ENCODE measurements around the gene NPAS4. TPM values are rescaled to one million over a fixed set of nuclear protein-coding genes. Genes with fewer than 3 reads are reported as not detected.

NPAS4 gene
- polyA plus RNA-seq, 1 donor: 1.7 TPM

DNA sequence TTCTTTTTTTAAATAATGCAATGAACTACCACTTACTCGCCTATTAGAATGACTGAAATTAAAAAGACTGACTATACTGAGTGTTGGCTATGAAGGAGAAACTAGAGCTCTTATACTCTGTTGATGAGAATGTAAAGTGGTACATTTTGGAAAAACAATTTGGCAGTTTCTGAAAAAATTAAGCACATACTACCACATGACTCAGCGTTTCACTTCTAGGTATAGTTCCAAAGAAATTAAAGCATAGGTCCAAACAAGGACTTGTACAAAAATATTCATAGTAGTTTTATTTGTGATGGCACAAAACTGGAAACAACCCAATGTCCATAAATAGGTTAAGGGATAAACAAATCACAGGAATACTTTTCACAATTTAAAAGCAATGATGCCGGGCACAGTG is 26.9 kb upstream of the NPAS4 start:
- Histone ChIP-seq H3K9me3 (ENCODE audit: control insufficient read depth, low read depth, low read length) (no peaks in the 10 kb centered on the region), H3K4me1 (ENCODE audit: control insufficient read depth, insufficient read depth, low read length) (no peaks in the 10 kb centered on the region), H3K4me3 (ENCODE audit: low read length) (no peak overlapping the region), H3K36me3 (ENCODE audit: control insufficient read depth, insufficient read depth, low read length) (no peaks in the 10 kb centered on the region), H3K27me3 (ENCODE audit: control insufficient read depth, insufficient read depth, low read length) (peaks cover 2% of the 10 kb centered on the region), H3K27ac (ENCODE audit: low read length) (no peak overlapping the region)
- WGBS (ENCODE audit: insufficient coverage, low lambda C conversion rate): 100% methylated on average over 1 of the region's 3 CpGs
- DNase-seq: no peak

DNA sequence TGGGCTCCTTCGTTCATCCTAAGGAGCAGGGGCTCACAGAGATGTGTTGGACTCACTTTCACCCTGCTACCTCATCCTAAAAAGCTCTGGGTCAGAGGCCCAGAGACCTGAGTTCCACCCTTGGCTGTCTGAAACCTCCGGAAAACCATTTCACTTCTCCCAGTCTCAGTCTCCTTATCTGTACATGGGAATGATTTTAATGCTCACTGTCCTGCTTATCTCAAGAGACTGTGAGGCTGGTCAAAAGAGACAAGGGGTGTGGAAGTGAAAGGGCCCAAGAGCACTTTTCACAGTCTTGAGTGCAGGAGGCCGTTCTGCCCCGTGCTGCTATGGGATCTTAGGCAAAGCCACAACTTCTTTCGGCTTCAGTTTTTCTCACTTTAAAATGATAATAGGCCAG is 13.2 kb upstream of the NPAS4 start:
- no CpG with 5 or more reads among the region's 5 CpGs for WGBS (ENCODE audit: insufficient coverage, low lambda C conversion rate)
- H3K27me3 ChIP-seq (ENCODE audit: control insufficient read depth, insufficient read depth, low read length): peaks cover 38% of the 10 kb centered on the region
- no peak overlapping the region for H3K4me3 ChIP-seq (ENCODE audit: low read length)
- no peaks in the 10 kb centered on the region for H3K9me3 ChIP-seq (ENCODE audit: control insufficient read depth, low read depth, low read length)
- no peaks in the 10 kb centered on the region for H3K4me1 ChIP-seq (ENCODE audit: control insufficient read depth, insufficient read depth, low read length)
- no peak overlapping the region for H3K27ac ChIP-seq (ENCODE audit: low read length)
- no peak for DNase-seq
- no peaks in the 10 kb centered on the region for H3K36me3 ChIP-seq (ENCODE audit: control insufficient read depth, insufficient read depth, low read length)

DNA sequence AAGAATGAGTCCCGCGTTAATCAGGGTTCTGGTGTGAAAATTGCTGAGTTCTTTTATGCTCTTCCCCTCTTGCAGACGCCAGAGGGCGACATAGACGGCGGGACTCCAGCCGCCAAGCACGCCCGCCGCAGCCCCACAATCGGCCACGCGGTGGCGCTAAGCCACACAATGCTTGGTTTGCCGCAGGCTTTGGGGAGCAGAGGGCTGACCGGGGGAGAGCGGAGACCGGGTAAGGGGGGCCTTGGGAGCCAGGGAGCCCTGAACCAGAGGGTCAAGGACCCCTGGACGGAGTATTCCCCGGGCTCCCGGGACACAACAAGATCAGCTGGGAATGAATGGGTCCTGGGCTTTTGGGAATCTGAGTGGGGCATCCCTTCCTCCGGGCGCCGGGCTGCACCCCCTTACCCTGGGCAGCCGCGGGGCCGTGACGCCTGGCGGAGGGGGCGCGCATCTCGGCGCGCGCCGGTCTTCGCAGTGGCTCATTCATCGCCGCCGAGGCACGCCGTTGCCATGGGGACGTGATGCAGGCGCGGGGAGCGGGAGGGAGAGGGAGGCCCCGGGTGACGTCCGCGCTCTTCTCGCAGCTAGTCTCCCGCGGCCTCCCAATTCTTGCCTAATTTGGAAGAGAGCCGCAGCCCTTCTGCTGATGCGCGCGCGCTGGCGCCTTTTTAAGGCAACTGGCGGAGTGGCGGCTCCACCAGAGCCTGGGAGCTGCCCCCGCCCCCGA is 12.2 kb upstream of the NPAS4 start:
- Histone ChIP-seq H3K36me3 (ENCODE audit: control insufficient read depth, insufficient read depth, low read length) (no peaks in the 10 kb centered on the region), H3K27me3 (ENCODE audit: control insufficient read depth, insufficient read depth, low read length) (peaks cover 36% of the 10 kb centered on the region), H3K27ac (ENCODE audit: low read length) (peak overlapping the region; percentile 56), H3K4me1 (ENCODE audit: control insufficient read depth, insufficient read depth, low read length) (no peaks in the 10 kb centered on the region), H3K9me3 (ENCODE audit: control insufficient read depth, low read depth, low read length) (no peaks in the 10 kb centered on the region), H3K4me3 (ENCODE audit: low read length) (peak overlapping the region; percentile 34)
- DNase-seq: peak; percentile 69 to 77
- WGBS (ENCODE audit: insufficient coverage, low lambda C conversion rate): no CpG with 5 or more reads among the region's 63 CpGs

DNA sequence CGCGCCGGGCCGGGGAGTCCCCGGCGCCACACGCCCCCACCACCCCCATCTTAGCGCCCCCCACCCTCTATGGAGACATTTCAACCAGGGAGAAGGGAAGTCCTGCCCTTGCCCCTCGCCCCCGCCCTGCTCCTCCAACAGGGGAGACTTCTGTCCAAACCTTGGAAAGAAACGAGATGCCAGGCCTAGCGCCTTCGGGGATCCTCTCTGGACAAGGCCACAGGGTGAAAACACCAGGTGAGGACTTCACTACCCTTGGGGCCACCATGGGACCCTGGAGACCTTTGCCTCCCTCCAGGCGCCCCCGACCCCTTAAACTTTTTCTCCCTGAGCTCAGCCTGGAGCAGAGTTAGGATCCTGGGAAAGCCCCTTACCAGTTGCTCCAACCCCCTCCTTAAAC is 11.6 kb upstream of the NPAS4 start:
- Histone ChIP-seq H3K27ac (ENCODE audit: low read length) (peak overlapping the region; percentile 40), H3K4me3 (ENCODE audit: low read length) (no peak overlapping the region), H3K9me3 (ENCODE audit: control insufficient read depth, low read depth, low read length) (no peaks in the 10 kb centered on the region), H3K36me3 (ENCODE audit: control insufficient read depth, insufficient read depth, low read length) (no peaks in the 10 kb centered on the region), H3K4me1 (ENCODE audit: control insufficient read depth, insufficient read depth, low read length) (no peaks in the 10 kb centered on the region), H3K27me3 (ENCODE audit: control insufficient read depth, insufficient read depth, low read length) (peaks cover 38% of the 10 kb centered on the region)
- WGBS (ENCODE audit: insufficient coverage, low lambda C conversion rate): no CpG with 5 or more reads among the region's 15 CpGs
- DNase-seq: no peak

DNA sequence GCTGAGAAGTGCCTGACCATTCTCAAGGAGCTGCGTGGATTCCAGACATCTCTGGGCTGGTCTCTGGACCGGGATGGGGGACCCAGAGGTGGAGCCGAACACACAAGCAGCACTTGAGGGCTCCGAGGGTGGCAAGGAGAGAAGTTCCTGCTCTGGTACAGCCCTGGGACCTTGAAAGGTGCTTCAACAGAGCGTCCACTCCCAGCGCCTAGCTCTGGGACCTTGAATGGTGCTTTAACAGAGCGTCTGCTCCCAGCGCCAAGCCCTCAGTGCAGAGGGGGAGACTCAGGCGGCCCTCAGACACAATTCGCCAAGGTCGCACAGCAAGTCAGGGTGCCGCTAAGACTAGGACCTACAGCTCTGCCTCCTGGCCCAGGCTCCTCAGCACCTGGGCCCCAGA is 10.6 kb upstream of the NPAS4 start:
- H3K36me3 ChIP-seq (ENCODE audit: control insufficient read depth, insufficient read depth, low read length): no peaks in the 10 kb centered on the region
- H3K4me3 ChIP-seq (ENCODE audit: low read length): no peak overlapping the region
- H3K27ac ChIP-seq (ENCODE audit: low read length): peak overlapping the region; percentile 7
- peaks cover 43% of the 10 kb centered on the region for H3K27me3 ChIP-seq (ENCODE audit: control insufficient read depth, insufficient read depth, low read length)
- H3K9me3 ChIP-seq (ENCODE audit: control insufficient read depth, low read depth, low read length): no peaks in the 10 kb centered on the region
- no peaks in the 10 kb centered on the region for H3K4me1 ChIP-seq (ENCODE audit: control insufficient read depth, insufficient read depth, low read length)
- no CpG with 5 or more reads among the region's 12 CpGs for WGBS (ENCODE audit: insufficient coverage, low lambda C conversion rate)
- DNase-seq: no peak

DNA sequence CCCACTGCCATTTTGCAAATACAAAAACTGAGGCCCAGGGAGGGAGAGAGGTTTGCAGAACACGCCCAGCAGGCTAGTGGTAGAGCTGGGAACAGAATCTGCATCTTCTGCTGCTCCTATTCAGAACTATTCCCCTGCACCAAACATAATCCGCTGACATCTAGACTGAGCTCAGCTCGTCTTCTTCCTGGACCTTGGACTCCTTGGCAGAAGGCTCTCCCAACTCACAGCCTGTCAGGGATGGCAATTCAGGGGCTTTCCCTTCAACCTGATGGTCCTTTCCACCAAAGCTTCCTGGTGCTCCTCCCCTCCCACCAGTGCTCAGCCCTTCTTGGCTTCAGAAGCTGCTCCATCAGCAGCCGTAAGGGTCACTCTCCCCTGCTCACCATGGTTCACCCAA is 9.5 kb upstream of the NPAS4 start:
- Histone ChIP-seq H3K9me3 (ENCODE audit: control insufficient read depth, low read depth, low read length) (no peaks in the 10 kb centered on the region), H3K27me3 (ENCODE audit: control insufficient read depth, insufficient read depth, low read length) (peaks cover 41% of the 10 kb centered on the region), H3K4me1 (ENCODE audit: control insufficient read depth, insufficient read depth, low read length) (no peaks in the 10 kb centered on the region), H3K36me3 (ENCODE audit: control insufficient read depth, insufficient read depth, low read length) (no peaks in the 10 kb centered on the region), H3K27ac (ENCODE audit: low read length) (no peak overlapping the region), H3K4me3 (ENCODE audit: low read length) (peak overlapping the region; percentile 4)
- no peak for DNase-seq
- WGBS (ENCODE audit: insufficient coverage, low lambda C conversion rate): 0% methylated on average over 1 of the region's 4 CpGs

DNA sequence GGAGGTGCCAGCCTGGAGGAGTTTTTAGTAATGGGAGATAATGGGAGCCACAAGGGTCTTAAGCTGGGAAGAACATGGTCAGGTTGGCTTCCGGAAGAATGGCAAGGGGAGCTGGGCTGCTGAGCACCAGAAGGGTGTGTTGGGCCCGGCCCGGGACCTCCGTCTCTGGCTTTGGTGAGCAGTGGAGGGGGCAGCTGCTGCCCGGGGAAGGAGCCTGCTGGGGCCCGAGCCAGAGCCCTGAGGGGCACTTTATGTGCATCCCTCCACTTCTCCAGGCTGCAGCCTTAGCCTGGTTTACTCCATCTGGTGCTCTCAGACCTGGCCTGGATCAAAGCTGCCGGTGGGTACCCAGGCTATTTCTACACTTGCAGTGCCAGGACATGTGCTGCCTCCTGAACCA is 8.7 kb upstream of the NPAS4 start:
- peaks cover 40% of the 10 kb centered on the region for H3K27me3 ChIP-seq (ENCODE audit: control insufficient read depth, insufficient read depth, low read length)
- peak overlapping the region; percentile 13 for H3K4me3 ChIP-seq (ENCODE audit: low read length)
- no peaks in the 10 kb centered on the region for H3K36me3 ChIP-seq (ENCODE audit: control insufficient read depth, insufficient read depth, low read length)
- no peaks in the 10 kb centered on the region for H3K9me3 ChIP-seq (ENCODE audit: control insufficient read depth, low read depth, low read length)
- no CpG with 5 or more reads among the region's 7 CpGs for WGBS (ENCODE audit: insufficient coverage, low lambda C conversion rate)
- no peak for DNase-seq
- no peak overlapping the region for H3K27ac ChIP-seq (ENCODE audit: low read length)
- H3K4me1 ChIP-seq (ENCODE audit: control insufficient read depth, insufficient read depth, low read length): no peaks in the 10 kb centered on the region

DNA sequence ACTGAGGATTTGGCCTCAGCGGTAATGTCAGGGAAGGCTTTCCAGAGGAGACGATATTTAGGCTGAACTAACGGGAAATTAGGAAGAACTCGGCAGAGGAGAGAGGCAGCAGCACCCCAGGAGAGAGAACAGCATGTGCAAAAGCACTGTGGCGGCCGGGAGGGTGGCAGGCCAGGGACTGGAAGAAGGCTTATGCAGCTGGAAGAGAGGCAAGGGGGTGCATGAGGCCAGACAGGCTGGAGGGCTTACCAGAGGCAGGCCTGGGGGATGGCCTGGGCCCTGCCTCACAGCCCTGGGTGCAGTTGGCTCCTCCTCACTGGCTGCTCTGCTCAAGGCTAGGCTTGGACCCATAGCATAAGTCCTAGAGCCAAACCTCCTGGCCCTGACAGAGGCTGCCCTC is 7.7 kb upstream of the NPAS4 start:
- no peak overlapping the region for H3K4me3 ChIP-seq (ENCODE audit: low read length)
- peaks cover 38% of the 10 kb centered on the region for H3K27me3 ChIP-seq (ENCODE audit: control insufficient read depth, insufficient read depth, low read length)
- DNase-seq: no peak
- H3K36me3 ChIP-seq (ENCODE audit: control insufficient read depth, insufficient read depth, low read length): no peaks in the 10 kb centered on the region
- H3K9me3 ChIP-seq (ENCODE audit: control insufficient read depth, low read depth, low read length): no peaks in the 10 kb centered on the region
- H3K27ac ChIP-seq (ENCODE audit: low read length): no peak overlapping the region
- 87% methylated on average over 3 of the region's 6 CpGs for WGBS (ENCODE audit: insufficient coverage, low lambda C conversion rate)
- H3K4me1 ChIP-seq (ENCODE audit: control insufficient read depth, insufficient read depth, low read length): no peaks in the 10 kb centered on the region

DNA sequence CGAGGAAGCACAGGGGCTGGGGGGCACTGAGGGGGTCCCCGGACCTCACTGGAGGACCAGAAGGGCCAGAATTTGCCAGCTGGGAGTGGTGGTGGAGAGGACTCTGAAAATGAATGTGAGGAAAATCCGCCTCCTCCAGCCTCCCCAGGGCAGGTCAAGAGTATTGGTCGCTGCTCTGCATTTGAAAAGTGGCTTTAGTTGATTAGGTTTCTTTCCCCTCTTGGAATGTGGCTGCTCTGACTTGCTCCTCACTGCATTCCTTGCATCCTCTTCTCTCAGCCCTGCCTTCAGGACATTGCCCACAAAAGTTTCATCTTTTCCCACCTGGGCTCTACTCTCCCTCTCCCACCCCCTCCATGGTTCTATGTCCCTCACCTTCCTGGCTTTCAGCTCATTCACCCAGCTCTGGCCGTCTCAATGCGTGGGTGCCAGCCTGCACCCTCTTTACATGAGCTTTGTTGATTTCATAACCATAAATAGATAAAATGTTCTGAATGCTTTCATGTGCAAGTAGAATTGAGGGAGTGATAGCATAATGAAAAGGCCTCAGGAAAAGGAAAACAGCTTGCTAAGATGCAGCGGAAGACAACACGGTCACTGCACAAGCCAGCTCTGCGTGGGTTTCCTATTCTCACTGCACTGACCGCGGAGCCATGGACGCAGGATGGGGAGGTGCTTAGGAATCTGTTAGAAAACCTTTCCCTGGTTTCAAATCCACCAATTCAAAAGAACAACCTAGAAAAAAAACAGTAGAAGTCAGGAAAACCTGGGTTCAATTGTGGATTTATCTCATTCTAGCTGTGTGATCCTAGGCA is 6.5 kb upstream of the NPAS4 start:
- Histone ChIP-seq H3K36me3 (ENCODE audit: control insufficient read depth, insufficient read depth, low read length) (no peaks in the 10 kb centered on the region), H3K27me3 (ENCODE audit: control insufficient read depth, insufficient read depth, low read length) (peaks cover 40% of the 10 kb centered on the region), H3K9me3 (ENCODE audit: control insufficient read depth, low read depth, low read length) (no peaks in the 10 kb centered on the region), H3K4me1 (ENCODE audit: control insufficient read depth, insufficient read depth, low read length) (no peaks in the 10 kb centered on the region), H3K4me3 (ENCODE audit: low read length) (no peak overlapping the region), H3K27ac (ENCODE audit: low read length) (no peak overlapping the region)
- DNase-seq: no peak
- WGBS (ENCODE audit: insufficient coverage, low lambda C conversion rate): 70% methylated on average over 3 of the region's 12 CpGs

DNA sequence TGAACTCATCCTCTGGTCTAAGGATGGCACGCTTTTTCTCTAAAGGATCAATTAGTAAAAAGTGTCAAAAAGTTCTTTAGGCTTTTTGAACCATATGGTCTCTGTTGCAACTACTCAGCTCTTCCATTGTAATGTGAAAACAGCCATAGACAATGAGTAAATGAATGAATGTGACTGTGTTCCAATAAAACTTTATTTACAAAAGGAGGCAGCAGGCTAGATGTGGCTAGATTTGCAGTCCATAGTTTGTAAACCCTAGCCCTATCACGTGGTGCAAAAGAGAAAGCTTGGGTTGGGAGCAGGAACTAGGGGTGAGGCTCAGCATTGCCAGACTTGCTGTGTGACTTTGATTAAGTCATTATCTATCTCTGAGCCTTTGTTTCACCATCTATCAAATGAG is 5.4 kb upstream of the NPAS4 start:
- no peaks in the 10 kb centered on the region for H3K4me1 ChIP-seq (ENCODE audit: control insufficient read depth, insufficient read depth, low read length)
- no peak for DNase-seq
- peaks cover under 1% of the 10 kb centered on the region for H3K9me3 ChIP-seq (ENCODE audit: control insufficient read depth, low read depth, low read length)
- no peaks in the 10 kb centered on the region for H3K36me3 ChIP-seq (ENCODE audit: control insufficient read depth, insufficient read depth, low read length)
- no CpG with 5 or more reads among the region's 2 CpGs for WGBS (ENCODE audit: insufficient coverage, low lambda C conversion rate)
- no peak overlapping the region for H3K27ac ChIP-seq (ENCODE audit: low read length)
- peaks cover 39% of the 10 kb centered on the region for H3K27me3 ChIP-seq (ENCODE audit: control insufficient read depth, insufficient read depth, low read length)
- no peak overlapping the region for H3K4me3 ChIP-seq (ENCODE audit: low read length)
